Medulla oblongata (tissue), 1 donor: ENCODE results near the gene SLC41A3.
"Not testable (repeated sequence)": the region's sequence is repeated elsewhere in the genome, so short reads cannot be mapped to it uniquely, and the experiment has no call there.

Source experiments
- DNase-seq: peaks from one replicate; pipeline ENCODE4 v3.0.0-alpha.2; 2015; ENCODE audit errors: extremely low spot score

SLC41A3 gene

GRCh38 chr3:126003447-126004190, 80.3 kb downstream of the SLC41A3 start:
- no peak for DNase-seq

DNA sequence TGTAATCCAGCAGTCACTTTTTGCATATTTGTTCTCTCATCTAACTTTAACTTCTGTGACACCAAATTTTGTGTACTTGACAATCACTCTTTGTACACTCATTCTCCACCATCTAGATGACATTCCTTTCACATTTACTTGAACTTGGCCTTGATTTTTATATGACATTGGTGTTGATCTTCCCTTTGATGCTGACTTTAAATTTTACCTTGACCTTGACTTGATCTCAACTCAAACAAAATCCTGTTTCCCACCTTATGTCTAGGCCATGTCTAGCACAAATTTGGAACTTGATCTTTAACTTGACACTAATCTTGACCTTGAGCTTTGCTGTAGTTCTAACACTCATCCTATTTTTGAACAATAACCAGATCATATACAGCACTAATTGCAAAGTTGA, 81.7 kb downstream of the SLC41A3 start:
- no peak for DNase-seq

DNA sequence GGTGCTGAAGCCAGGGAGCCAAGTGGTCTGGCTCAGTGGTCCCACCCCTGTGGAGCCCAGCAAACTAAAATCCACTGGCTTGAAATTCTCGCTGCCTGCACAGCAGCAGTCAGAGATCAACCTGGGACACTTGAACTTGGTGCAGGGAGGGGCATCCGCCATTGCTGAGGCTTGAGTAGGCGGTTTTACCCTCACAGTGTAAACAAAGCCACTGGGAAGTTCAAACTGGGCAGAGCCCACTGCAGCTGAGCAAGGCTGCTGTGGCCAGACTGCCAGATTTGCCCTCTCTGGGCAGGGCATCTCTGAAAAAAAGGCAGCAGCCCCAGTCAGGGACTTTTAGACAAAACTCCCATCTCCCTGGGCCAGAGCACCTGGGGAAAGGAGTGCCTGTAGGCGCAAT, 87.2 kb downstream of the SLC41A3 start:
- not testable (repeated sequence) for DNase-seq

GRCh38 chr3:125990253-125990970, 93.5 kb downstream of the SLC41A3 start:
- no peak for DNase-seq

DNA sequence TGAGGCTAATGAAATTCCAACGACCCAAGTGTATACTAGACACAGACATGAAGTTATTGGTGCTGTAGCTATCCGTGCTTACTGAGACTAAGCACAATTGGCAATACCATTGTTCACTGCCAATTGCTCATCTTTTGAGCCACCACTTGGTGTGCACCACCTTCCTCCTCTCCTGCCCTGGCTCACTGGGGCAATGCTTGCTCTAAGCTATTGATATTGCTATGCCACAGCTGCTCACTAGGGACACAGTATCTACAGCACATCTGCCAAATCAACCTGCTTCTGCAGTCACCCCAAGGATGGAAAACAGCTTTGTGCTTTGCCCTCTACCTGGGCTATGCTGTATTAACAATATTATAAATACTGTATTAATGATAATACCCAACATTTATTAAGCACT, 99.0 kb downstream of the SLC41A3 start:
- DNase-seq = not testable (repeated sequence)

DNA sequence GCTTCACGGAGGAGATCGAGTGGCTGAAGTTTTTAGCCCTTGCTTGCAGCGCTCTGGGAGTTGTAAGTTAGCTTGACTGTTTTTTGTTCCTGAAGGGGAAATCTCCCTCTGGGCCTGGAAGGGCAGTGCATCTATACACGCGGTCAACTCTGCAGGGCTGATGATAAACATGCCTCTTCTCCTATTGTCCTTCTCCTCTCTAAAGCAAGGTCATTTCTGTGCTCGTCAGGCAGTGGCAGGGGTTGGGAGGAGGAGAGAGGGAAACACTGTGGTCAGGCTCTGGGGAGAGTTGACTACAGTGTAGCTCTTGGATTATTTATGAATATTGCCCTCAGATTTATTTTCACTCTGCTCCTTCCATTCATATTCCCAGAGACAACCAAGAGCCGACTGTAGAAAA, 106.8 kb downstream of the SLC41A3 start:
- not testable (repeated sequence) for DNase-seq

DNA sequence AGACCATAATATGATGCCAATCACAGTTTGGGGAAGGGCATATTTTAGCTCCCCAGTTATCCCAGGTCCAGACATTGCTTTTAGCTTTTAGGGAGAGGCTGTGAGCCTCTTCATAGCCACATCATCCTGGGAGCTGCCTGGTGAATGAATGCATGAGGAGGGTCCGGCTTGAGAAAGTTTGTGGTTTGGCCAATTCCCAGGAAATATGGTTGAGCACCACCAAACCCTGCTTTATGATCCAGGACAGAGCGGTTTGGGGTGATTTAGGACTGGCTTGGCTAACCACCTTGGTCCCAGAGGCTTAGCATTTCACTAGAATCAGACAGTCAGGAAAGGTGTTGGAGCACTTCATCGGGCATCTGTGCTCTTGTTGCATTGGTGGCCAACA, 107.9 kb downstream of the SLC41A3 start:
- DNase-seq = not testable (repeated sequence)

DNA sequence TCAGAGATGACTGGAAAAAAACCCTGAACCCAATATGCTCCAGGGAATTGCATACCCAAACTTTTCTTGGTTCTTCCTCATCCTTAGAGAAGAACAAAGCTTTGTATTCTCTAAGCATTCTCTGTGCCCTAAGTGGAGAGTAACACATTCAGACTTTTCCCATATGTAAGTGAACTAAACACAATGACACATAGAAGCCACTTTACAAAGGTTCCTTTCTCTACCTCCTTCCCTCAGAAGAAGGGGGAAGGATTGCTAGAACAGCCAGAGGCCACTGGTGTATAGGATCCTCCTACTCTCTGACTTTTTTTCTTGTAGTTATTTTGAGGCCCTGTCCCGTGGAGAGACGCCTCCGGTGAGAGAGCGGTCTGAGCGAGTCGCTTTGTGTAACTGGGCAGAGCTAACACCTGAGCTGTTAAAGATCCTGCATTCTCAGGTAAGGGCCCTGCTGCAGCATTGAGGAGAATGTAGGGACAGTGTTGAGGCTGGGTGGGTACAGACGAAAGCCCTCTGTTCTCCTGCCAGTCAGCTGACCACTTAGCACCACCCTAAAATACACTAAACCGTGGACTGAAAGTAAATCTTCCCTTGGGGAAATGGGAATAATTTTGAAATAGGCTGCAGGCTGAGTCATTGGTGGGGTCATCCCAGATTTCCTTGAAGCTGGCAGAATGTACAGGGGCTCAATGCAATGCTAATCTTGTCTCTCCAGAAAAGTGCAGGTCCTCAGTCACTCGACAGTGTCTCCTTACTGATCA, 108.5 kb downstream of the SLC41A3 start:
- DNase-seq = not testable (repeated sequence)

- peak; percentile 54 for DNase-seq
Measured at GRCh38 chr3:125971997-125972944, 111.7 kb downstream of the SLC41A3 start.

DNA sequence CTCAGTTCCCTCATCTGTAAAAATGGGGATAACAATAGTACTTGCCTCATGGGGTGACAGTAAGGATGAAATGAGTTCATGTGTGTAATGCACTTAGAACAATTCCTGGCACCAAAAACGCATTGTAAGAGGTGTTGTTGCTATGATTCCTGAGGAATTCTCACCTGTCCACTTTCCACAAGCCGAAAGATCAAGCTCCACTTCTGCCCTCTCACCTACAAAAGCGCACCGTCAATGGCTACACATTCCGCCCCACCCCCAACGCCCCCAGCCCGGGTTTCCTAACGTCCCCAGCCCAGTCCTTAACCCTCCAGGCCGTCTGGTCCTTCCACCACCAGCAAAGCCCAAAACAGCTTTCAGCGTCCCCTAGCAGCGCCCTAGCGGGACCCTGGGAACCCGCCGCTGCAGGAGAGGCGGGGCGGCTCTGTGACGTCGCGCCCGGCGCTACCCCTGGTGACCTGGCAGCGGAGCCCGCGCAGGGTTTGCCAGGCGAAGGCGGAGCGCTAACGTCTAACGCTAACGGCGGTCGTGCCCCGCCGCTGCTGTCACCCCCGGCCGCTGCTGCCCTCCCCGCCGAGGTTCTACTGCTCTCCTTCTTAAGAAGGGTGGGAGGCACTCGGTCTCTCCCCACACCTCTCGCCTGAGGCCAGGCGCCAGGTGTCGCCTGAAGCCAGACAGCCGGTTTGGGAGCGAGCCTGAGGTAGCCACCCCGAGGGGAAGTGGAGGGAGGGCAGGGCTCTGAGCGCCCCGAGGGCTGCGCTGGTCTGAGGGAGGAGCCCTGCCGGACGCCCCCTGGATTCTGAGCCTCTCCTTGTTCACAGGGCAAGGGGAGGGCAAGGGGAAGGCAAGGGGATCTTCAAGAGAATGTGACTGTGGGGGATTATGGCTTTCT, 115.0 kb downstream of the SLC41A3 start, which contains the start of gene ROPN1B:
ROPN1B (plus strand) TSS at position 478 of the 892 bp plus-strand sequence. CDS start 2,877 bp downstream, outside the sequence.
- not testable (repeated sequence) for DNase-seq

GRCh38 chr3:125968121-125968520, 115.8 kb downstream of the SLC41A3 start:
- DNase-seq = not testable (repeated sequence)

DNA sequence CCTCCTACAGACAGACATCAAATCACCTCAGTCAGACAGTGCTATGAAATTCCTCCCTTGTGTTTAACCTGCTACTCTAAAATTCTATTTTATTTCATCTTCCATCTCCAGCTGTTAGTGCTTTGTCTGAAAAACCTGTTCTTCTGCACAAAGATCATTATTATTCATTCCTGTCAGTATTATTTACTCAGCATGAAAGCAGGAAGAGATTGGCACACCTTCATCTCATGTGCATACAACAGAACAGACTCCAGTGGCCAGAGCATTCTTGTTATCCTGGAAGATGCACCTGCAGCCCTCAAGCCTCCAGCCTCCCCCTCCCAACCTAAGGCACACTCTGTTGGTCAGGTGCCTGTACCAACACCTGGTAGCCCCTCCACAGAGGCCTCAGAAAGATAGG, 116.8 kb downstream of the SLC41A3 start:
- no peak for DNase-seq

DNA sequence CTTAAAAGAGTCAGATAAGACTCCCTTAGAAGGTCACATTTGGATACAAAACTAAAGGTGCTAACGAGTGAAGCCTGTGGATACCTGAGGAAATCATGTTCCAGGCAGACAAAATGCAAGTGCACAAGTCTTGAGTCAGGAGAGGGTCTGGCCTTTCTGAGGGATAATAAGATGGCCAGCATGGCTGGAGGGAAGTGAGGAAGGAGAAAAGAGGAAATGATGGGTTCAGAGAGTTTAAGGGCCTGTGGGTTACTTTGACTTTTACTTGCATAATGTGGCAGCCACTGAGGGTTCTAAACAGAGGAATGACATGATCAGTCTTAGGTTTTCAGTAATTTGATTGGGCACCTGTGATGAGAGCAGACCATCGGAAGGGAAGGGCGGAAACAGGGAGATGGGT, 118.4 kb downstream of the SLC41A3 start:
- no peak for DNase-seq

- not testable (repeated sequence) for DNase-seq
Measured at GRCh38 chr3:125963834-125964233, 120.1 kb downstream of the SLC41A3 start.

DNA sequence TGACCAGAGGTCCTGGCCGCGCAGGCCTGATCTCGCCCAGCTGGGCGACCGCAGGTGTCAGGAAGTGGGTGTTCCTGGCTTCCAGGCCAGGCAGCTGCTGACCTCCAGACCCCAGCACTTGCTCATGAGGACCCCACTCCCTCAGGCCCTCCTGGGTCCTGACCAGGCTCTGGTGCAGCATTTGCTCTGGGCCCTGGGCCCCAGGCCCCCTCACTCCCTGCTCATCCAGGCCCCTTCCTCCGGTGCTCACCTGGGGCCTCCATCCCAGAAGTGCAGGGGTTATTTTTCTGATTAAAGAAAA, 122.7 kb downstream of the SLC41A3 start:
- no peak for DNase-seq

DNA sequence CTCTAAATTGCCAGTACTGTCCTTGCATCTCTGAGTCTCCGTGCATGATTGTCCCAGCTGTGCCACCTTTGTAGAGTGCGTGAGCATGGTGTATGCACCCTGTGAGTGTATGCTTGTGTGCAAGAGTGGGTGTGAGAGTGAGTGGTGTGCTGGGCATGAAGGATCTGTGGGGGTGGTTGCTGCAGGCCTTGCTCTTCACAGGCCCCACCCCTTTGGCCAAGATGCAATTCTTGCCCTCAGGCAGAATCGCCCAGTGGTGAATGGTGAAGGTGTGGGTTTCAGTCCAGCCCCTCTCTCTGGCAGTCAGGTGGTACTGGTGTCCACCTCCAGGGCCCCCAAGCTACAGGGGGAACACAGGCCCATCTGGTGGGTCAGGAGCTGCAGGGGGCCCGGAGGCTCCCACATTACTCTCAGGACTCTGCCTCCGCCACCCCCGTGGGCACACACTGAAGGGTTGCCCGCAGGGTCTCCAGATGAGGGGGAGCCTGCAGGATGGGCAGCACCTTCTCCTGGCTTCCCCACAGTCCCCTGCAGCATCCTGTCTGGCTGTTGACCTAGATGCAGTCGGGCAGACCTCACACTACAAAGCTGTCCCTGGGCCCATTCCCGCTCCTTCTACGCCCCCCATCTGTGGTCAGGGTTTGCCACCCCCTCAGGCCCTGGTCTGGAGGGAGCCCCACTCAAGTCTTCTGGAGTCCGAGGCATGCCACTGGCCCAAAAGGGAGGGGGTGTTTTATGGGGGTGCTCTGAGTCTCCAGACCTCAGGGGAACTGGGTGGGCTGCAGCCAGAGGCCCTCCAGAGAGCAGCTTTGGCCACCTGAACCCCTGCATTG, 123.3 kb downstream of the SLC41A3 start:
- DNase-seq = no peak

DNA sequence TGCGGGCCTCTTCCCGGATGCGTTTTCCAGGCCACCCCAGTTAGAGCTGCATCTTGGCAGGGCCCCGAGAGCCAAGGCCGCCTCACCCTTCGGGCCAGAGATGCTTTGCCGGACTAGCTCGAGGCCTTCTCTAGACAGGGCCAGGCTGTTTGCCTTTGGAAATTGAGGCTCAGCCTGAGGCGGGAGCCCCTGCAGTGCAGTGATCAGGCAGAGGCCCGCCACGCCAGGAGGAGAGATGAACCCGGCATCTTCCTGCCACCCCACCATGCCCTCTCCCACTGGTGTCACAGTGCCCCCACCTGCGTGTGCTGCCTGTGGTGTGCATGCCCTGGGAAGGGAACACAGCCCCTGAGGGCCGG, 123.9 kb downstream of the SLC41A3 start:
- no peak for DNase-seq

DNA sequence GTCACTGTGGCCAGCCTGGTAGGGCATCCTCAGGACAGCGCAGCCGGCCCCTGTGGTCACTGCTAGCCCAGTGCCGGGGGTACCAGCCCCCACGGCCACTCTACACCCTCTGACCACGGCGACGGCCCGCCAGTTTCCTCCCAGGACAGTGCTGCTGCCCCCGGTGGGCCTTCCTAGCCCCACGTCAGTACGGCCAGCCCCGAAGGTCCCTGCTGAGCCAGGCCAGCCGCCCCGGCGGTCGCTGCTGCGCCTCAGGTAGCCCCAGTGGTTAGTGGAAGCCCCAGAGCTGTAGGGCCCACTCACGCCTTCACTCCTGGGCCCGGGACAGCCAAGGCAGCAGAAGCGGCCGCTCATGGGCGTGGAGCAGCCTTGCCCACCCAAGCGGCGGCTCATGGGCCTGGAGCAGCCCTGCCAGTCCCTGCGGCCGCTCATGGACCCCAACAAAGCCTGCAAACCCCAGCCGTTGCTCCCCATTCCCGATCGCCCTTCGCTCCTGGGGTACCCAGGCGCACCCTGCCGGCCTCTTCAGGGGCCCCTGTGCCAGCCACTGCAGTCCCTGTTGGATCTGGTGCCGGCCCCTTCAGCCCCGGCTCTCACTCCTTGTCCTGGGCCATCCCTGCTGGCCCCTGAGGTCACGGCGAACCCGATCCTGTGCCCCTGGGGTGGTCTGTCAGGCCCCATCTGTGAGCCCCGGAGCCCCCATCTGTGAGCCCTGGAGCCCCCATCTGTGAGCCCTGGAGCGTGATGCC, 124.4 kb downstream of the SLC41A3 start:
- no peak for DNase-seq
